ENCODE measurements around the gene RPRD2.
"Not testable (repeated sequence)": the region's sequence is repeated elsewhere in the genome, so short reads cannot be mapped to it uniquely, and the experiment has no call there.

RPRD2 gene

GRCh38 chr1:150388241-150388640 lies 24.3 kb downstream of the RPRD2 start:
- DNase-seq (ENCODE audit: low read depth in 1 of 2, low spot score in 1 of 2): no peak
- TF ChIP-seq GABPA (IDR thresholded peaks at IDR 0.05; ENCODE audit: low read depth) (no peak), POLR2AphosphoS5 (IDR thresholded peaks at IDR 0.05; ENCODE audit: low read depth) (no peak), CTCF (IDR thresholded peaks at IDR 0.05; ENCODE audit: insufficient read depth, low read length) (no peak), SPI1 (IDR thresholded peaks at IDR 0.05; ENCODE audit: borderline replicate concordance, low read depth) (no peak), REST (IDR thresholded peaks at IDR 0.05; ENCODE audit: insufficient replicate concordance, low read depth) (no peak)
- Histone ChIP-seq H3K4me3 (replicated peaks; ENCODE audit: insufficient read depth, low read length) (no peak overlapping the region), H3K27me3 (ENCODE audit: insufficient read depth, poor library complexity, severe bottlenecking) (no peaks in the 10 kb centered on the region), H3K27ac (replicated peaks) (no peak overlapping the region)

- TF ChIP-seq CTCF (IDR thresholded peaks at IDR 0.05; ENCODE audit: insufficient read depth, low read length) (no peak), POLR2AphosphoS5 (IDR thresholded peaks at IDR 0.05; ENCODE audit: low read depth) (no peak)
- Histone ChIP-seq H3K4me3 (replicated peaks; ENCODE audit: insufficient read depth, low read length) (no peak overlapping the region), H3K27me3 (ENCODE audit: insufficient read depth, poor library complexity, severe bottlenecking) (no peaks in the 10 kb centered on the region), H3K27ac (replicated peaks) (no peak overlapping the region)
- DNase-seq (ENCODE audit: low read depth in 1 of 2, low spot score in 1 of 2): no peak
Observed at GRCh38 chr1:150389650-150390049, 25.7 kb downstream of the RPRD2 start.

GRCh38 chr1:150392627-150393026 lies 28.7 kb downstream of the RPRD2 start:
- H3K4me3 ChIP-seq (replicated peaks; ENCODE audit: insufficient read depth, low read length): no peak overlapping the region
- no peaks in the 10 kb centered on the region for H3K27me3 ChIP-seq (ENCODE audit: insufficient read depth, poor library complexity, severe bottlenecking)
- no peak for TF ChIP-seq CTCF (IDR thresholded peaks at IDR 0.05; ENCODE audit: insufficient read depth, low read length)
- TF ChIP-seq SPI1 (IDR thresholded peaks at IDR 0.05; ENCODE audit: borderline replicate concordance, low read depth): no peak
- TF ChIP-seq GABPA (IDR thresholded peaks at IDR 0.05; ENCODE audit: low read depth): no peak
- no peak for TF ChIP-seq REST (IDR thresholded peaks at IDR 0.05; ENCODE audit: insufficient replicate concordance, low read depth)
- no peak for TF ChIP-seq POLR2AphosphoS5 (IDR thresholded peaks at IDR 0.05; ENCODE audit: low read depth)
- no peak for DNase-seq (ENCODE audit: low read depth in 1 of 2, low spot score in 1 of 2)
- H3K27ac ChIP-seq (replicated peaks): no peak overlapping the region

- H3K27me3 ChIP-seq (ENCODE audit: insufficient read depth, poor library complexity, severe bottlenecking); H3K27ac ChIP-seq (replicated peaks); H3K4me3 ChIP-seq (replicated peaks; ENCODE audit: insufficient read depth, low read length); DNase-seq (ENCODE audit: low read depth in 1 of 2, low spot score in 1 of 2): not testable (repeated sequence)
Observed at GRCh38 chr1:150395115-150395514, 31.2 kb downstream of the RPRD2 start.
